Karpas-422 (cell line): Measurements from ENCODE around the gene MYMX. TPM values are rescaled to one million over a fixed set of nuclear protein-coding genes. Genes with fewer than 3 reads are reported as not detected.
"Not testable (repeated sequence)": the region's sequence is repeated elsewhere in the genome, so short reads cannot be mapped to it uniquely, and the experiment has no call there.

ENCODE experiments used
- DNase-seq: peaks from one replicate; pipeline ENCODE4 v3.0.0-alpha.2; 2015
- H2AFZ ChIP-seq: fragments of 200-600 bp; sonication (generic); 2 replicates; pipeline ENCODE4 v1.6.1; 2014; ENCODE audit warnings: antibody characterized with exemption, low read length, mixed read lengths
- H3K27ac ChIP-seq: fragments of 200-600 bp; sonication (generic); 2 replicates; pipeline ENCODE4 v1.5.1; 2014; ENCODE audit warnings: mild to moderate bottlenecking, low read length, moderate library complexity
- H3K27me3 ChIP-seq: fragments of 200-600 bp; sonication (generic); 2 replicates; pipeline ENCODE4 v1.6.1; 2014; ENCODE audit warnings: low read length, mixed read lengths
- H3K36me3 ChIP-seq: fragments of 200-600 bp; sonication (generic); 2 replicates; pipeline ENCODE4 v1.6.1; 2014; ENCODE audit warnings: low read length, mixed read lengths; ENCODE audit not compliant: insufficient read depth
- H3K4me1 ChIP-seq: fragments of 200-600 bp; sonication (generic); 2 replicates; pipeline ENCODE4 v1.6.1; 2014; ENCODE audit warnings: mild to moderate bottlenecking, low read length, mixed read lengths
- H3K4me2 ChIP-seq: fragments of 200-600 bp; sonication (generic); 2 replicates; pipeline ENCODE4 v1.6.1; 2014; ENCODE audit warnings: low read length, low read depth, mild to moderate bottlenecking; ENCODE audit not compliant: poor library complexity, severe bottlenecking
- H3K4me3 ChIP-seq: fragments of 200-600 bp; sonication (generic); 2 replicates; pipeline ENCODE4 v1.5.1; 2014; ENCODE audit warnings: mild to moderate bottlenecking, antibody characterized with exemption, low read length, mixed read lengths
- H3K79me2 ChIP-seq: fragments of 200-600 bp; sonication (generic); 2 replicates; pipeline ENCODE4 v1.6.1; 2014; ENCODE audit warnings: mild to moderate bottlenecking, low read length, mixed read lengths
- H3K9ac ChIP-seq: fragments of 200-600 bp; sonication (generic); 2 replicates; pipeline ENCODE4 v1.6.0; 2014; ENCODE audit warnings: low read length
- H3K9me2 ChIP-seq: fragments of 200-600 bp; sonication (generic), shearing (Covaris generic); replicated peaks from 2 replicates; pipeline ENCODE4 v1.6.0; 2014; ENCODE audit warnings: mild to moderate bottlenecking, low read length, moderate library complexity; ENCODE audit not compliant: insufficient read depth
- H3K9me3 ChIP-seq: fragments of 300-700, 200-600 bp; sonication (generic); 2 replicates; pipeline ENCODE4 v1.6.1; 2014; ENCODE audit warnings: low read length, mixed read lengths
- H4K20me1 ChIP-seq: fragments of 200-600 bp; sonication (generic); 2 replicates; pipeline ENCODE4 v1.6.1; 2014; ENCODE audit warnings: mild to moderate bottlenecking, antibody characterized with exemption, low read length, low read depth; ENCODE audit not compliant: insufficient read depth
- total RNA-seq: library from RNA; depleted of rRNA; stranded (reverse); fragments of >200 nt; shearing (Covaris generic); gene quantifications from 2 replicates; pipeline ENCODE4 v1.2.3, GENCODE V29; 2014; ENCODE audit warnings: low replicate concordance

The MYMX gene
- total RNA-seq, 1 experiment from 2014 or later: not detected

GRCh38 chr6:44228836-44229235, 12.1 kb downstream of the MYMX start:
- no peak for DNase-seq
- Histone ChIP-seq H3K4me1 (peaks cover 27% of the 10 kb centered on the region), H4K20me1 (no peaks in the 10 kb centered on the region), H3K4me2 (no peak overlapping the region), H3K9ac (no peak overlapping the region), H3K27me3 (no peaks in the 10 kb centered on the region), H3K36me3 (no peaks in the 10 kb centered on the region; the same call in 1 of the 2 replicates), H3K9me3 (no peaks in the 10 kb centered on the region), H3K27ac (no peak overlapping the region), H2AFZ (no peak overlapping the region), H3K79me2 (peaks cover 37% of the 10 kb centered on the region), H3K4me3 (no peak overlapping the region), H3K9me2 (no peaks in the 10 kb centered on the region)

GRCh38 chr6:44229376-44230033, 12.8 kb downstream of the MYMX start:
- H4K20me1 ChIP-seq: no peaks in the 10 kb centered on the region
- no peaks in the 10 kb centered on the region for H3K9me3 ChIP-seq
- H3K27ac ChIP-seq: no peak overlapping the region
- no peak overlapping the region for H3K4me3 ChIP-seq
- no peak for DNase-seq
- H3K36me3 ChIP-seq: no peaks in the 10 kb centered on the region; the same call in 1 of the 2 replicates
- H3K4me1 ChIP-seq: peaks cover 23% of the 10 kb centered on the region
- peaks cover 31% of the 10 kb centered on the region for H3K79me2 ChIP-seq
- no peaks in the 10 kb centered on the region for H3K9me2 ChIP-seq
- H3K27me3 ChIP-seq: no peaks in the 10 kb centered on the region
- no peak overlapping the region for H3K4me2 ChIP-seq
- H3K9ac ChIP-seq: no peak overlapping the region
- no peak overlapping the region for H2AFZ ChIP-seq

GRCh38 chr6:44230034-44230675, 13.4 kb downstream of the MYMX start:
- Histone ChIP-seq H3K27ac (no peak overlapping the region), H3K36me3 (no peaks in the 10 kb centered on the region; the same call in 1 of the 2 replicates), H3K9me2 (no peaks in the 10 kb centered on the region), H3K4me1 (peaks cover 16% of the 10 kb centered on the region), H2AFZ (no peak overlapping the region), H3K9me3 (no peaks in the 10 kb centered on the region), H3K4me3 (no peak overlapping the region), H3K9ac (no peak overlapping the region), H3K79me2 (peaks cover 24% of the 10 kb centered on the region), H4K20me1 (no peaks in the 10 kb centered on the region), H3K4me2 (no peak overlapping the region), H3K27me3 (no peaks in the 10 kb centered on the region)
- DNase-seq: no peak

GRCh38 chr6:44231426-44231825, 14.7 kb downstream of the MYMX start:
- H3K27me3 ChIP-seq, H3K4me3 ChIP-seq, H3K27ac ChIP-seq, H3K4me2 ChIP-seq, H3K36me3 ChIP-seq, H3K9me2 ChIP-seq, H3K4me1 ChIP-seq, H4K20me1 ChIP-seq, H2AFZ ChIP-seq, H3K9ac ChIP-seq, DNase-seq, H3K9me3 ChIP-seq: not testable (repeated sequence)
- H3K79me2 ChIP-seq: peaks cover 11% of the 10 kb centered on the region

GRCh38 chr6:44232676-44233566, 16.2 kb downstream of the MYMX start:
- no peaks in the 10 kb centered on the region for H3K9me2 ChIP-seq
- H3K9me3 ChIP-seq: no peaks in the 10 kb centered on the region
- no peak overlapping the region for H3K4me3 ChIP-seq
- no peak overlapping the region for H3K27ac ChIP-seq
- no peak overlapping the region for H2AFZ ChIP-seq
- peaks cover 3% of the 10 kb centered on the region; the same call in 1 of the 2 replicates for H3K79me2 ChIP-seq
- H3K36me3 ChIP-seq: no peaks in the 10 kb centered on the region; the same call in 1 of the 2 replicates
- no peaks in the 10 kb centered on the region for H4K20me1 ChIP-seq
- H3K4me2 ChIP-seq: no peak overlapping the region
- H3K4me1 ChIP-seq: peaks cover 9% of the 10 kb centered on the region
- H3K27me3 ChIP-seq: no peaks in the 10 kb centered on the region
- no peak for DNase-seq
- H3K9ac ChIP-seq: no peak overlapping the region

DNA sequence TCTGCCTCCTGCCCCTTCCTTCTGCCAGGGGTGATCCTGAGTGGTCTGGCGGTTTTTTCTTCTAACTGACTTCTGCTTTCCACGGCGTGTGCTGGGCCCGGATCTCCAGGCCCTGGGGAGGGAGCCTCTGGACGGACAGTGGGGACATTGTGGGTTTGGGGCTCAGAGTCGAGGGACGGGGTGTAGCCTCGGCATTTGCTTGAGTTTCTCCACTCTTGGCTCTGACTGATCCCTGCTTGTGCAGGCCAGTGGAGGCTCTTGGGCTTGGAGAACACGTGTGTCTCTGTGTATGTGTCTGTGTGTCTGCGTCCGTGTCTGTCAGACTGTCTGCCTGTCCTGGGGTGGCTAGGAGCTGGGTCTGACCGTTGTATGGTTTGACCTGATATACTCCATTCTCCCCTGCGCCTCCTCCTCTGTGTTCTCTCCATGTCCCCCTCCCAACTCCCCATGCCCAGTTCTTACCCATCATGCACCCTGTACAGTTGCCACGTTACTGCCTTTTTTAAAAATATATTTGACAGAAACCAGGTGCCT, 16.9 kb downstream of the MYMX start:
- Histone ChIP-seq H3K4me1 (peaks cover 16% of the 10 kb centered on the region), H3K27me3 (no peaks in the 10 kb centered on the region), H3K36me3 (no peaks in the 10 kb centered on the region; the same call in none of the 2 replicates), H3K9me2 (no peaks in the 10 kb centered on the region), H3K79me2 (no peaks in the 10 kb centered on the region), H3K4me2 (no peak overlapping the region), H3K9ac (no peak overlapping the region), H3K4me3 (no peak overlapping the region), H4K20me1 (no peaks in the 10 kb centered on the region), H3K9me3 (no peaks in the 10 kb centered on the region), H2AFZ (no peak overlapping the region), H3K27ac (no peak overlapping the region)
- no peak for DNase-seq

GRCh38 chr6:44234101-44235025, 17.6 kb downstream of the MYMX start:
- H3K27ac ChIP-seq: no peak overlapping the region
- H3K4me3 ChIP-seq: no peak overlapping the region
- no peak overlapping the region for H3K9ac ChIP-seq
- H3K27me3 ChIP-seq: no peaks in the 10 kb centered on the region
- H4K20me1 ChIP-seq: no peaks in the 10 kb centered on the region
- no peaks in the 10 kb centered on the region; the same call in 1 of the 2 replicates for H3K36me3 ChIP-seq
- no peaks in the 10 kb centered on the region for H3K9me2 ChIP-seq
- peaks cover 16% of the 10 kb centered on the region for H3K4me1 ChIP-seq
- H2AFZ ChIP-seq: no peak overlapping the region
- peak; percentile 70 for DNase-seq
- H3K9me3 ChIP-seq: no peaks in the 10 kb centered on the region
- no peaks in the 10 kb centered on the region for H3K79me2 ChIP-seq
- H3K4me2 ChIP-seq: no peak overlapping the region
